Liver (tissue), 9 donors: ENCODE measurements around the gene CARD8. TPM values are rescaled to one million over a fixed set of nuclear protein-coding genes. Genes with fewer than 3 reads are reported as not detected.

Source experiments
- DNase-seq: peaks from one replicate; pipeline ENCODE4 v3.0.0-alpha.2; 2017; ENCODE audit warnings: low spot score
- H3K27ac ChIP-seq, 2 donors: one replicate each; pipeline ENCODE4 v1.7.0; 2013; ENCODE audit warnings: inconsistent platforms in 2 of 2, low read length in 2 of 2, control low read depth in 1 of 2, low read depth in 1 of 2, mild to moderate bottlenecking in 1 of 2
- H3K27me3 ChIP-seq, 4 donors: one replicate each; pipeline versions ENCODE4 v1.6.1 to v1.7.0; 2013; ENCODE audit warnings: low read length in 3 of 4, inconsistent platforms in 1 of 4, mild to moderate bottlenecking in 1 of 4, moderate library complexity in 1 of 4; ENCODE audit not compliant: control insufficient read depth in 4 of 4, insufficient read depth in 4 of 4
- H3K36me3 ChIP-seq, 4 donors: one replicate each; pipeline versions ENCODE4 v1.6.1 to v1.7.0; 2013; ENCODE audit warnings: low read length in 3 of 4, mild to moderate bottlenecking in 3 of 4, low read depth in 1 of 4, moderate library complexity in 1 of 4; ENCODE audit not compliant: control insufficient read depth in 4 of 4, insufficient read depth in 3 of 4
- H3K4me1 ChIP-seq, 4 donors: one replicate each; pipeline versions ENCODE4 v1.6.1 to v1.7.0; 2013; ENCODE audit warnings: low read length in 3 of 4, mild to moderate bottlenecking in 3 of 4, moderate library complexity in 1 of 4; ENCODE audit not compliant: control insufficient read depth in 4 of 4, insufficient read depth in 4 of 4
- H3K4me3 ChIP-seq, 3 donors: one replicate each; pipeline versions ENCODE4 v1.6.1 to v1.7.0; 2013; ENCODE audit warnings: low read length in 3 of 3, control low read depth in 1 of 3, low read depth in 1 of 3, mild to moderate bottlenecking in 1 of 3
- H3K9ac ChIP-seq, 2 donors: one replicate each; pipeline ENCODE4 v1.7.0; 2013; ENCODE audit warnings: low read length in 2 of 2, mild to moderate bottlenecking in 2 of 2, moderate library complexity in 2 of 2, control low read depth in 1 of 2, low read depth in 1 of 2
- H3K9me3 ChIP-seq, 4 donors: one replicate each; pipeline versions ENCODE4 v1.6.1 to v1.7.0; 2013; ENCODE audit warnings: low read length in 3 of 4; ENCODE audit not compliant: control insufficient read depth in 4 of 4
- ATF3 ChIP-seq: IDR thresholded peaks from 2 replicates; pipeline ENCODE4 v1.6.1; 2016; ENCODE audit warnings: antibody characterized with exemption
- EGR1 ChIP-seq, 2 donors: IDR thresholded peaks; 2 replicates each; pipeline ENCODE4 v1.6.1; 2016 to 2018; ENCODE audit warnings: antibody characterized with exemption in 2 of 2, low read depth in 2 of 2
- FOXA1 ChIP-seq: IDR thresholded peaks from 2 replicates; pipeline ENCODE4 v1.6.1; 2016; ENCODE audit warnings: antibody characterized with exemption
- FOXA2 ChIP-seq: IDR thresholded peaks from 2 replicates; pipeline ENCODE4 v1.6.1; 2016; ENCODE audit warnings: antibody characterized with exemption
- GABPA ChIP-seq, 2 donors: IDR thresholded peaks in 1 of 2; conservative IDR thresholded peaks in 1 of 2; 2 replicates each; pipeline ENCODE4 v1.6.1; 2016; ENCODE audit warnings: antibody characterized with exemption in 2 of 2, mild to moderate bottlenecking in 1 of 2, moderate library complexity in 1 of 2
- HNF4G ChIP-seq: IDR thresholded peaks from 2 replicates; pipeline ENCODE4 v1.6.1; 2016; ENCODE audit warnings: antibody characterized with exemption
- JUND ChIP-seq, 2 donors: IDR thresholded peaks; 2 replicates each; pipeline ENCODE4 v1.6.1; 2016; ENCODE audit warnings: antibody characterized with exemption in 2 of 2
- NR2F2 ChIP-seq: IDR thresholded peaks from 2 replicates; pipeline ENCODE4 v1.6.1; 2016; ENCODE audit warnings: antibody characterized with exemption
- RAD21 ChIP-seq, 2 donors: IDR thresholded peaks; 2 replicates each; pipeline ENCODE4 v1.6.1; 2016; ENCODE audit warnings: antibody characterized with exemption in 2 of 2, mild to moderate bottlenecking in 2 of 2
- RXRA ChIP-seq, 2 donors: IDR thresholded peaks; 2 replicates each; pipeline ENCODE4 v1.6.1; 2017 to 2018; ENCODE audit warnings: antibody characterized with exemption in 2 of 2, mild to moderate bottlenecking in 1 of 2
- SP1 ChIP-seq: IDR thresholded peaks from 2 replicates; pipeline ENCODE4 v1.6.1; 2018; ENCODE audit warnings: antibody characterized with exemption, mild to moderate bottlenecking
- TAF1 ChIP-seq: conservative IDR thresholded peaks from 2 replicates; pipeline ENCODE4 v1.6.1; 2016; ENCODE audit warnings: antibody characterized with exemption, mild to moderate bottlenecking
- YY1 ChIP-seq: IDR thresholded peaks from 2 replicates; pipeline ENCODE4 v1.6.1; 2016; ENCODE audit warnings: antibody characterized with exemption, mild to moderate bottlenecking
- ZBTB33 ChIP-seq: IDR thresholded peaks from 2 replicates; pipeline ENCODE4 v1.6.1; 2016; ENCODE audit warnings: antibody characterized with exemption
- WGBS: extraction: QIAGEN DNeasy Blood & Tissue Kit; methylation state at CpG from one replicate; pipeline ENCODE4 v1.1.7; 2013; 5-methylcytosine and 5-hydroxymethylcytosine counted together
- polyA plus RNA-seq, 2 donors: library from polyadenylated mRNA; stranded (reverse) in 1 of 2; unstranded in 1 of 2; fragments of 200-250 nt in 1 of 2; fragments of >200 nt in 1 of 2; fragmentation: Nextera tagmentation in 1 of 2; extraction: Ambion mirVana in 1 of 2; gene quantifications; one replicate each; pipeline versions ENCODE4 v1.2.1 to v1.2.3, GENCODE V29; 2013 to 2015
- total RNA-seq, 2 donors: library from RNA; depleted of rRNA; stranded (reverse); fragments of >200 nt; gene quantifications; one replicate each; pipeline ENCODE4 v1.2.3, GENCODE V29; 2014
- TF ChIP-seq, protein P1 (sequence below): IDR thresholded peaks from 2 replicates; pipeline ENCODE4 v1.6.1; 2016; ENCODE audit warnings: antibody characterized with exemption, mild to moderate bottlenecking
- TF ChIP-seq, protein P2 (sequence below): fragments of 150-350 bp; IDR thresholded peaks from 2 replicates; pipeline ENCODE4 v1.5.1; 2017; ENCODE audit warnings: improper control_type of control experiment, low read depth, low read length; ENCODE audit not compliant: missing input control
- TF ChIP-seq, protein P3 (sequence below): IDR thresholded peaks from 2 replicates; pipeline ENCODE4 v1.6.1; 2016; ENCODE audit warnings: antibody characterized with exemption
- donor health status: healthy.
- donor health status: healthy.
- donor health status: healthy.
- donor health status: healthy.
- donor health status: healthy.

The CARD8 gene
- total and polyA plus RNA-seq, 4 donors = 9.4 to 36.3 (median 22.4) TPM

DNA sequence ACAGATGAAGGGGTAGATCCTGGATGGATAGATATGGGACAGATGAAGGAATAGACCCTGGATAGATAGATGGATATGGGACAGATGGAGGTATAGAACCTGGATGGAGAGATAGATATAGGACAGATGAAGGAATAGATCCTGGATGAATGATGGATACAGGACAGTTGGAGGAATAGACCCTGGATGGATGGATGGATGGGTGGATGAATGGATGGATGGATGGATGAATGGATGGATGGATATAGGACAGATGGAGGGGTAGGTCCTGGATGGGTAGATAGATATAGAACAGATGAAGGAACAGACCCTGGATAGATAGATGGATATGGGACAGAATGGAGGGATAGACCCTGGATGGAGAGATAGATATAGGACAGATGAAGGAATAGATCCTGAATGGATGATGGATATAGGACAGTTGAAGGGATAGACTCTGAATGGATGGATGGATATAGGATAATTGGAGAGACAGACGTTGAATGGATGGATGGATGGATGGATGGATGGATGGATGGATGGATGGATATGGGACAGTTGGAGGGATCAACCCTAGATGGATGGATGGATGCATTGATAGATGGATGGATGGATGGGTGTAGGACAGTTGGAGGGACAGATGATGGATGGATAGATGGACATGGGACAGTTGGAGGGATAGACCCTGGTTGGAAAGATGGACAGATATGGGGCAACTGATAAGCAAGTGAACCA lies 46.3 kb upstream of the CARD8 start:
- no peak for TF ChIP-seq GABPA (IDR thresholded peaks at IDR 0.05 in 1 of 2, conservative IDR thresholded peaks at IDR 0.05 in 1 of 2)
- TF ChIP-seq HNF4G = no peak
- TF ChIP-seq NR2F2 = no peak
- TF ChIP-seq SP1 = no peak
- TF ChIP-seq EGR1 (IDR thresholded peaks at IDR 0.05; ENCODE audit: low read depth in 2 of 2) = no peak
- TF ChIP-seq, protein P1, sequence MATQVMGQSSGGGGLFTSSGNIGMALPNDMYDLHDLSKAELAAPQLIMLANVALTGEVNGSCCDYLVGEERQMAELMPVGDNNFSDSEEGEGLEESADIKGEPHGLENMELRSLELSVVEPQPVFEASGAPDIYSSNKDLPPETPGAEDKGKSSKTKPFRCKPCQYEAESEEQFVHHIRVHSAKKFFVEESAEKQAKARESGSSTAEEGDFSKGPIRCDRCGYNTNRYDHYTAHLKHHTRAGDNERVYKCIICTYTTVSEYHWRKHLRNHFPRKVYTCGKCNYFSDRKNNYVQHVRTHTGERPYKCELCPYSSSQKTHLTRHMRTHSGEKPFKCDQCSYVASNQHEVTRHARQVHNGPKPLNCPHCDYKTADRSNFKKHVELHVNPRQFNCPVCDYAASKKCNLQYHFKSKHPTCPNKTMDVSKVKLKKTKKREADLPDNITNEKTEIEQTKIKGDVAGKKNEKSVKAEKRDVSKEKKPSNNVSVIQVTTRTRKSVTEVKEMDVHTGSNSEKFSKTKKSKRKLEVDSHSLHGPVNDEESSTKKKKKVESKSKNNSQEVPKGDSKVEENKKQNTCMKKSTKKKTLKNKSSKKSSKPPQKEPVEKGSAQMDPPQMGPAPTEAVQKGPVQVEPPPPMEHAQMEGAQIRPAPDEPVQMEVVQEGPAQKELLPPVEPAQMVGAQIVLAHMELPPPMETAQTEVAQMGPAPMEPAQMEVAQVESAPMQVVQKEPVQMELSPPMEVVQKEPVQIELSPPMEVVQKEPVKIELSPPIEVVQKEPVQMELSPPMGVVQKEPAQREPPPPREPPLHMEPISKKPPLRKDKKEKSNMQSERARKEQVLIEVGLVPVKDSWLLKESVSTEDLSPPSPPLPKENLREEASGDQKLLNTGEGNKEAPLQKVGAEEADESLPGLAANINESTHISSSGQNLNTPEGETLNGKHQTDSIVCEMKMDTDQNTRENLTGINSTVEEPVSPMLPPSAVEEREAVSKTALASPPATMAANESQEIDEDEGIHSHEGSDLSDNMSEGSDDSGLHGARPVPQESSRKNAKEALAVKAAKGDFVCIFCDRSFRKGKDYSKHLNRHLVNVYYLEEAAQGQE = no peak
- TF ChIP-seq JUND (IDR thresholded peaks at IDR 0.05) = no peak
- TF ChIP-seq RAD21 (IDR thresholded peaks at IDR 0.05) = no peak
- TF ChIP-seq FOXA1 = no peak
- TF ChIP-seq, protein P2, sequence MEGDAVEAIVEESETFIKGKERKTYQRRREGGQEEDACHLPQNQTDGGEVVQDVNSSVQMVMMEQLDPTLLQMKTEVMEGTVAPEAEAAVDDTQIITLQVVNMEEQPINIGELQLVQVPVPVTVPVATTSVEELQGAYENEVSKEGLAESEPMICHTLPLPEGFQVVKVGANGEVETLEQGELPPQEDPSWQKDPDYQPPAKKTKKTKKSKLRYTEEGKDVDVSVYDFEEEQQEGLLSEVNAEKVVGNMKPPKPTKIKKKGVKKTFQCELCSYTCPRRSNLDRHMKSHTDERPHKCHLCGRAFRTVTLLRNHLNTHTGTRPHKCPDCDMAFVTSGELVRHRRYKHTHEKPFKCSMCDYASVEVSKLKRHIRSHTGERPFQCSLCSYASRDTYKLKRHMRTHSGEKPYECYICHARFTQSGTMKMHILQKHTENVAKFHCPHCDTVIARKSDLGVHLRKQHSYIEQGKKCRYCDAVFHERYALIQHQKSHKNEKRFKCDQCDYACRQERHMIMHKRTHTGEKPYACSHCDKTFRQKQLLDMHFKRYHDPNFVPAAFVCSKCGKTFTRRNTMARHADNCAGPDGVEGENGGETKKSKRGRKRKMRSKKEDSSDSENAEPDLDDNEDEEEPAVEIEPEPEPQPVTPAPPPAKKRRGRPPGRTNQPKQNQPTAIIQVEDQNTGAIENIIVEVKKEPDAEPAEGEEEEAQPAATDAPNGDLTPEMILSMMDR = no peak
- TF ChIP-seq YY1 = no peak
- no peak for TF ChIP-seq RXRA (IDR thresholded peaks at IDR 0.05)
- no peaks in the 10 kb centered on the region for H3K36me3 ChIP-seq
- 89% methylated on average over 1 of the region's 1 CpG for WGBS
- no peaks in the 10 kb centered on the region for H3K27me3 ChIP-seq
- no peak overlapping the region for H3K9ac ChIP-seq
- no peak for DNase-seq
- H3K27ac ChIP-seq = no peak overlapping the region
- no peaks in the 10 kb centered on the region for H3K9me3 ChIP-seq
- H3K4me3 ChIP-seq = no peak overlapping the region
- H3K4me1 ChIP-seq = no peaks in the 10 kb centered on the region

DNA sequence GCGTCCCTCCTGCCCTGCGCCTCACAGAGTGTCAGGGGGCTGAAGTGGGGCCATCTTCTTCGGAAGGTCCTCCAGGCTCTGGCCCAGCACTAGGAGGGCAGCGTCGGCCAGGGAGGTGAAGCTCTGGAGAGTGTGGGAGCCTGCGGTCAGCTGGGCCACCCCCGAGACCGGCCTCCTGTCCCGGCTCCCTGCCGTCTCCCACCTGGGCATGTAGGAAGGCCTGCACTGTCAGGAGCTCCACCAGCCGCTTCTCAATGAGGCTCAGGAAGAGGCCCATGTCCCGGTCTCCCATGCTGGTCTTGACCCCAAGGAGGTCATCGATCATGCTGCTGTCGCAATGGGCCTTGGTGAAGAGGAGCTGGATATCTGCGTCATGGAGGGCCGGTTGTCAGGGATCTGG lies 42.3 kb upstream of the CARD8 start:
- DNase-seq = no peak
- Histone ChIP-seq H3K36me3 (no peaks in the 10 kb centered on the region), H3K27ac (no peak overlapping the region), H3K27me3 (peaks cover 0 to 5% (median 0%) of the 10 kb centered on the region in 4 donors), H3K9ac (no peak overlapping the region), H3K4me3 (no peak overlapping the region), H3K4me1 (no peaks in the 10 kb centered on the region), H3K9me3 (no peaks in the 10 kb centered on the region)
- 93% methylated on average over 16 of the region's 16 CpGs for WGBS
- TF ChIP-seq ATF3 = no peak
- TF ChIP-seq YY1 = no peak
- no peak for TF ChIP-seq FOXA2
- TF ChIP-seq HNF4G = no peak
- TF ChIP-seq, protein P3, sequence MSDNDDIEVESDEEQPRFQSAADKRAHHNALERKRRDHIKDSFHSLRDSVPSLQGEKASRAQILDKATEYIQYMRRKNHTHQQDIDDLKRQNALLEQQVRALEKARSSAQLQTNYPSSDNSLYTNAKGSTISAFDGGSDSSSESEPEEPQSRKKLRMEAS = no peak
- TF ChIP-seq, protein P1 = no peak
- no peak for TF ChIP-seq RAD21 (IDR thresholded peaks at IDR 0.05)
- no peak for TF ChIP-seq JUND (IDR thresholded peaks at IDR 0.05)
- no peak for TF ChIP-seq SP1
- TF ChIP-seq RXRA (IDR thresholded peaks at IDR 0.05) = no peak
- TF ChIP-seq ZBTB33 = no peak
- TF ChIP-seq GABPA (IDR thresholded peaks at IDR 0.05 in 1 of 2, conservative IDR thresholded peaks at IDR 0.05 in 1 of 2) = no peak
- TF ChIP-seq FOXA1 = no peak
- TF ChIP-seq, protein P2 = no peak
- TF ChIP-seq TAF1 = no peak
